AG04450 (cell line): Measurements from ENCODE around the gene CDH6. TPM values are rescaled to one million over a fixed set of nuclear protein-coding genes. Genes with fewer than 3 reads are reported as not detected.

Experiments
- CTCF ChIA-PET: fragments of 300-600, 350-600 bp; formaldehyde crosslinking; extraction: SDS; loops from one replicate; lab custom pipeline; 2022; ENCODE audit warnings: antibody characterized with exemption, inconsistent platforms; lab: Charles Lee
- POLR2A ChIA-PET: fragments of 350-600 bp; formaldehyde crosslinking; extraction: SDS; loops from one replicate; lab custom pipeline; 2021; ENCODE audit warnings: antibody characterized with exemption, inconsistent platforms; lab: Yijun Ruan, JAX
- DNase-seq: peaks from one replicate; pipeline ENCODE4 v3.0.0-alpha.2; 2011; ENCODE audit warnings: low read depth, low spot score
- H3K27ac ChIP-seq: one replicate; pipeline ENCODE4 v1.5.1; 2012; ENCODE audit warnings: low read depth, low read length, control low read depth
- H3K27me3 ChIP-seq: one replicate; pipeline ENCODE4 v1.6.0; 2012; ENCODE audit warnings: low read length; ENCODE audit not compliant: control insufficient read depth, insufficient read depth
- H3K4me3 ChIP-seq: 2 replicates; pipeline ENCODE4 v1.5.1; 2011; ENCODE audit warnings: mild to moderate bottlenecking, low read depth, low read length, control low read depth
- H3K9me3 ChIP-seq: 2 replicates; pipeline ENCODE4 v1.5.1; 2012; ENCODE audit warnings: low read length; ENCODE audit not compliant: control insufficient read depth, insufficient read depth
- CTCF ChIP-seq: IDR thresholded peaks from 2 replicates; pipeline ENCODE4 v1.5.1; 2011; ENCODE audit warnings: low read depth, low read length, control low read depth, inconsistent platforms
- polyA plus RNA-seq: library from polyadenylated mRNA; depleted of rRNA; stranded (reverse); fragments of >200 nt; gene quantifications from 2 replicates; pipeline ENCODE4 v1.2.3, GENCODE V29; 2011

The CDH6 gene
- polyA plus RNA-seq, 1 experiment, result 45.7 TPM

- Histone ChIP-seq H3K27ac (peak overlapping the region; percentile 77), H3K4me3 (no peak overlapping the region), H3K9me3 (no peaks in the 10 kb centered on the region; the same call in 1 of the 2 replicates), H3K27me3 (no peaks in the 10 kb centered on the region)
- CTCF ChIA-PET, result no interaction called here
- DNase-seq, result no peak
- no peak for TF ChIP-seq CTCF
- POLR2A ChIA-PET, result no interaction called here
Observed at GRCh38 chr5:31362529-31362900, 169.0 kb downstream of the CDH6 start.

- no peak for DNase-seq
- H3K9me3 ChIP-seq, result no peaks in the 10 kb centered on the region; the same call in 1 of the 2 replicates
- H3K4me3 ChIP-seq, result no peak overlapping the region
- no peaks in the 10 kb centered on the region for H3K27me3 ChIP-seq
- ChIA-PET POLR2A (no interaction called here), CTCF (no interaction called here)
- peak overlapping the region; percentile 77 for H3K27ac ChIP-seq
- TF ChIP-seq CTCF, result no peak
Observed at GRCh38 chr5:31362931-31363568, 169.6 kb downstream of the CDH6 start.

- Histone ChIP-seq H3K4me3 (no peak overlapping the region), H3K9me3 (no peaks in the 10 kb centered on the region; the same call in 1 of the 2 replicates), H3K27ac (peak overlapping the region; percentile 85), H3K27me3 (no peaks in the 10 kb centered on the region)
- no peak for DNase-seq
- ChIA-PET CTCF (no interaction called here), POLR2A (no interaction called here)
- no peak for TF ChIP-seq CTCF
Observed at GRCh38 chr5:31364881-31365636, 171.6 kb downstream of the CDH6 start.

GRCh38 chr5:31365776-31366175 is 172.3 kb downstream of the CDH6 start:
- Histone ChIP-seq H3K9me3 (no peaks in the 10 kb centered on the region; the same call in 1 of the 2 replicates), H3K27me3 (no peaks in the 10 kb centered on the region), H3K4me3 (no peak overlapping the region), H3K27ac (peak overlapping the region; percentile 89)
- TF ChIP-seq CTCF, result no peak
- DNase-seq, result no peak
- ChIA-PET CTCF (no interaction called here), POLR2A (no interaction called here)

GRCh38 chr5:31366941-31367340 is 173.5 kb downstream of the CDH6 start:
- H3K27me3 ChIP-seq, result no peaks in the 10 kb centered on the region
- ChIA-PET POLR2A (no interaction called here), CTCF (no interaction called here)
- no peak overlapping the region for H3K4me3 ChIP-seq
- no peak for TF ChIP-seq CTCF
- DNase-seq, result no peak
- no peak overlapping the region for H3K27ac ChIP-seq
- H3K9me3 ChIP-seq, result no peaks in the 10 kb centered on the region; the same call in 1 of the 2 replicates
